Measurements from ENCODE around the gene CACNA1E.

GRCh38 chr1:181554465-181554864 lies 71.1 kb downstream of the CACNA1E start:
- TF ChIP-seq CTCF (IDR thresholded peaks at IDR 0.05) (no peak), EP300 (IDR thresholded peaks at IDR 0.05) (no peak), POLR2A (IDR thresholded peaks at IDR 0.05) (no peak)
